Left hindlimb (tissue), 1 donor: Measurements from ENCODE around the gene PRR3.
A peak's percentile ranks its signal among the peaks of the same experiment; 100 is the strongest.

Experiments used
- DNase-seq: peaks from one replicate; pipeline ENCODE4 v3.0.0-alpha.2; 2018

PRR3 gene

GRCh38 chr6:30541515-30542403 lies 15.3 kb upstream of the PRR3 start:
- DNase-seq = peak; percentile 67

- DNase-seq = no peak
These were observed 14.7 kb upstream of the PRR3 start for GRCh38 chr6:30542404-30542725.

- DNase-seq = no peak
These were observed 14.2 kb upstream of the PRR3 start for GRCh38 chr6:30542915-30543314.

- DNase-seq = no peak
These were observed 13.3 kb upstream of the PRR3 start for GRCh38 chr6:30543821-30544220.

- no peak for DNase-seq
These were observed 12.3 kb upstream of the PRR3 start for GRCh38 chr6:30544666-30545272.

GRCh38 chr6:30547454-30547853 lies 9.6 kb upstream of the PRR3 start:
- DNase-seq = no peak

GRCh38 chr6:30548375-30548774 lies 8.7 kb upstream of the PRR3 start:
- DNase-seq = no peak

- no peak for DNase-seq
These were observed 2.7 kb upstream of the PRR3 start for GRCh38 chr6:30554404-30554803.

GRCh38 chr6:30554962-30555815 lies 1.9 kb upstream of the PRR3 start:
- peak; percentile 81 for DNase-seq

GRCh38 chr6:30555816-30556065 lies 1.4 kb upstream of the PRR3 start:
- DNase-seq = no peak

- DNase-seq = peak; percentile 92
These were observed 809 bp upstream of the PRR3 start, which contains the start of gene GNL1 for GRCh38 chr6:30556066-30556905. Gene GNL1 (minus strand): TSS chr6:30556489. CDS start chr6:30556203, 286 bp downstream.

- DNase-seq = no peak
These were observed 537 bp downstream of the PRR3 start for GRCh38 chr6:30557683-30557981.

GRCh38 chr6:30560930-30561329 lies 3.8 kb downstream of the PRR3 start:
- DNase-seq = no peak

- DNase-seq = no peak
These were observed 5.7 kb downstream of the PRR3 start for GRCh38 chr6:30562470-30563425.

- no peak for DNase-seq
These were observed 7.0 kb downstream of the PRR3 start for GRCh38 chr6:30564114-30564513.

GRCh38 chr6:30565772-30566171 lies 8.7 kb downstream of the PRR3 start:
- no peak for DNase-seq

- DNase-seq = no peak
These were observed 11.2 kb downstream of the PRR3 start for GRCh38 chr6:30568245-30568644.

- no peak for DNase-seq
These were observed 13.2 kb downstream of the PRR3 start for GRCh38 chr6:30570263-30570662.

GRCh38 chr6:30570740-30571074 lies 13.6 kb downstream of the PRR3 start:
- DNase-seq = no peak

GRCh38 chr6:30571075-30571761 lies 14.1 kb downstream of the PRR3 start, which contains the start of gene ABCF1:
Gene ABCF1 (plus strand): TSS chr6:30571442. CDS start chr6:30571488, 46 bp downstream.
- DNase-seq = peak; percentile 99

- DNase-seq = no peak
These were observed 14.6 kb downstream of the PRR3 start for GRCh38 chr6:30571762-30572082.
